Ovary (tissue), 9 donors: ENCODE measurements around the gene SF3A1. TPM values are rescaled to one million over a fixed set of nuclear protein-coding genes. Genes with fewer than 3 reads are reported as not detected.

Source experiments
- DNase-seq, 5 donors: peaks; one replicate each; pipeline ENCODE4 v3.0.0-alpha.2; 2019 to 2020
- H3K27ac ChIP-seq, 2 donors: fragments of 200-600 bp; one replicate each; pipeline versions ENCODE4 v1.5.1 to v1.8.0; 2019 to 2022
- H3K27me3 ChIP-seq: fragments of 200-600 bp; one replicate; pipeline ENCODE4 v1.8.0; 2022
- H3K36me3 ChIP-seq: fragments of 200-600 bp; sonication (generic); one replicate; pipeline ENCODE4 v1.5.1; 2019
- H3K4me1 ChIP-seq: one replicate; pipeline ENCODE4 v1.8.1; 2013; ENCODE audit warnings: mild to moderate bottlenecking, moderate library complexity; ENCODE audit not compliant: insufficient read depth
- H3K4me3 ChIP-seq: fragments of 200-600 bp; sonication (generic); one replicate; pipeline ENCODE4 v1.5.1; 2017
- H3K9me3 ChIP-seq, 2 donors: fragments of 200-600 bp in 1 of 2; sonication (generic) in 1 of 2; one replicate each; pipeline versions ENCODE4 v1.5.1 to v1.8.1; 2013 to 2019; ENCODE audit warnings: mild to moderate bottlenecking in 1 of 2, moderate library complexity in 1 of 2
- CTCF ChIP-seq, 3 donors: fragments of 450-650 bp in 2 of 3; fragments of 200-600 bp in 1 of 3; IDR thresholded peaks; one replicate each; pipeline versions ENCODE4 v1.5.1 to v1.8.0; 2016 to 2022; ENCODE audit warnings: antibody characterized with exemption in 3 of 3, mild to moderate bottlenecking in 1 of 3
- EP300 ChIP-seq: sonication (generic); formaldehyde crosslinking; IDR thresholded peaks from one replicate; pipeline ENCODE4 v1.6.1; 2017; ENCODE audit warnings: antibody characterized with exemption
- POLR2A ChIP-seq: fragments of 450-650 bp; IDR thresholded peaks from one replicate; pipeline ENCODE4 v1.6.1; 2017; ENCODE audit warnings: antibody characterized with exemption, mild to moderate bottlenecking, moderate library complexity
- WGBS, 3 donors: extraction: QIAGEN DNeasy Blood & Tissue Kit in 1 of 3; methylation state at CpG; one replicate each; pipeline versions ENCODE4 v1.1.5 to v1.1.7; 2013 to 2017; 5-methylcytosine and 5-hydroxymethylcytosine counted together
- intact Hi-C, 4 donors: fragments of 100-400 bp; cut with DNase I; formaldehyde crosslinking; loops; one replicate each; pipeline versions ENCODE4 v1.11.0 to v1.15.1; 2022 to 2023
- polyA plus RNA-seq, 2 donors: library from polyadenylated mRNA; stranded (reverse); fragments of 200-250 nt in 1 of 2; fragments of 350-450 nt in 1 of 2; fragmentation: Illumina TruSeq in 1 of 2; extraction: RNeasy Lipid Tissue Mini Kit (QIAGEN cat#74804) in 1 of 2; gene quantifications; one replicate each; pipeline ENCODE4 v1.2.3, GENCODE V29; 2013 to 2014
- total RNA-seq, 7 donors: library from RNA; depleted of rRNA in 2 of 7; stranded (reverse); fragments of >200 nt in 2 of 7; fragmentation: NEBNext Ultra II Directional in 3 of 7; extraction: Animal tissue kit (Norgen Biotek cat#: 25700) in 3 of 7; gene quantifications; one replicate each; pipeline versions ENCODE4 v1.1.0 to v1.2.4, GENCODE V29; 2016 to 2023
- donor health status: DM: no; HTN: no; CAD: no; lungs with moderate emphysema.
- donor health status: DM: no; HTN: no; CAD: no.
- donor health status: Bipolar disorder and iron deficiency.
- donor health status: DM: yes; HTN: yes; CAD: no.
- donor health status: DM: no; HTN: no; CAD: no.
- donor health status: DM: yes; HTN: yes; CAD: no.

Gene SF3A1
- total and polyA plus RNA-seq, 9 donors, result 36.4 to 211 (median 152) TPM

GRCh38 chr22:30286813-30287647, 69.7 kb downstream of the SF3A1 start:
- Histone ChIP-seq H3K27ac (no peak overlapping the region), H3K36me3 (no peaks in the 10 kb centered on the region), H3K4me3 (no peak overlapping the region), H3K27me3 (no peaks in the 10 kb centered on the region), H3K9me3 (no peaks in the 10 kb centered on the region), H3K4me1 (peaks cover 17% of the 10 kb centered on the region)
- intact Hi-C loops, result loop anchor here in 2 of 4 donors (2.0 to 5.0 kb wide), 2 partner anchors 100 kb away; partner anchors contain the start of gene RNF215 (in 2 of the 2)
- WGBS, 3 donors, result 67 to 72% (median 70%) methylated on average over 28 to 31 of the region's 31 CpGs
- DNase-seq, result peak in 4 of 5 donors; percentile 71 to 79 (median 74)
- TF ChIP-seq CTCF (IDR thresholded peaks at IDR 0.05) (peak; percentile 55 to 80 (median 60)), EP300 (no peak), POLR2A (no peak)

GRCh38 chr22:30286331-30286730, 70.4 kb downstream of the SF3A1 start:
- Histone ChIP-seq H3K4me3 (no peak overlapping the region), H3K4me1 (peaks cover 14% of the 10 kb centered on the region), H3K9me3 (no peaks in the 10 kb centered on the region), H3K27ac (no peak overlapping the region), H3K36me3 (no peaks in the 10 kb centered on the region), H3K27me3 (no peaks in the 10 kb centered on the region)
- no peak for DNase-seq
- intact Hi-C loops, result loop anchor here in 2 of 4 donors (2.0 to 5.0 kb wide), 2 partner anchors 100 to 101 kb away; partner anchors contain the start of gene RNF215 (in 2 of the 2)
- no peak for TF ChIP-seq CTCF (IDR thresholded peaks at IDR 0.05)
- no peak for TF ChIP-seq POLR2A
- no peak for TF ChIP-seq EP300
- WGBS, 3 donors, result 72 to 76% (median 73%) methylated on average over 5 of the region's 5 CpGs

GRCh38 chr22:30285846-30286200, 70.9 kb downstream of the SF3A1 start:
- 84 to 95% (median 86%) methylated on average over 7 to 8 of the region's 8 CpGs for WGBS, 3 donors
- H3K4me1 ChIP-seq, result peaks cover 10% of the 10 kb centered on the region
- TF ChIP-seq CTCF (IDR thresholded peaks at IDR 0.05), result no peak
- no peak for TF ChIP-seq POLR2A
- no peak for TF ChIP-seq EP300
- H3K36me3 ChIP-seq, result no peaks in the 10 kb centered on the region
- no peaks in the 10 kb centered on the region for H3K9me3 ChIP-seq
- no peaks in the 10 kb centered on the region for H3K27me3 ChIP-seq
- H3K27ac ChIP-seq, result no peak overlapping the region
- DNase-seq, result no peak
- H3K4me3 ChIP-seq, result no peak overlapping the region
- intact Hi-C loops, result loop anchor here in 2 of 4 donors (2.0 to 5.0 kb wide), 2 partner anchors 101 kb away; partner anchors contain the start of gene RNF215 (in 2 of the 2)

GRCh38 chr22:30285176-30285845, 71.4 kb downstream of the SF3A1 start:
- H3K4me3 ChIP-seq, result no peak overlapping the region
- H3K9me3 ChIP-seq, result no peaks in the 10 kb centered on the region
- 85 to 92% (median 90%) methylated on average over 26 to 27 of the region's 27 CpGs for WGBS, 3 donors
- no peaks in the 10 kb centered on the region for H3K27me3 ChIP-seq
- no peak overlapping the region for H3K27ac ChIP-seq
- peaks cover 5% of the 10 kb centered on the region for H3K4me1 ChIP-seq
- DNase-seq, result no peak
- no peaks in the 10 kb centered on the region for H3K36me3 ChIP-seq
- intact Hi-C loops, result loop anchor here in 1 of 4 donors (5.0 kb wide), 1 partner anchor 102 kb away; the partner anchor contains the start of gene RNF215
- TF ChIP-seq POLR2A (no peak), EP300 (no peak), CTCF (IDR thresholded peaks at IDR 0.05) (no peak)
